ENCODE results near the gene SCAF4.
"Not testable (repeated sequence)": the region's sequence is repeated elsewhere in the genome, so short reads cannot be mapped to it uniquely, and the experiment has no call there.

Gene SCAF4

DNA sequence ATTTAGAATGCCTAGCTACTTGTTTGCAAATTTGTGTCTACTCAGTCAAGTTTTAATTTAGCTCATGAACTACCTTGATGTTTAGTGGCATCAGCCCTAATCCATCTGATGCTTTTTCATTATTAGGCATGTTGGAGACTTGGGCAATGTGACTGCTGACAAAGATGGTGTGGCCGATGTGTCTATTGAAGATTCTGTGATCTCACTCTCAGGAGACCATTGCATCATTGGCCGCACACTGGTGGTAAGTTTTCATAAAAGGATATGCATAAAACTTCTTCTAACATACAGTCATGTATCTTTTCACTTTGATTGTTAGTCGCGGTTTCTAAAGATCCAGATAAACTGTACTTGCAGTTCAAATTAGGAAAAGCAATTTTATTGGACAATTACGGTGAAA, 64.8 kb downstream of the SCAF4 start:
- H3K9ac ChIP-seq (ENCODE audit: low read depth, low read length), result no peak overlapping the region
- H3K4me3 ChIP-seq (ENCODE audit: low read length), result no peak overlapping the region
- H3K36me3 ChIP-seq (ENCODE audit: insufficient read depth, low read length), result peaks cover 68% of the 10 kb centered on the region
- no peaks in the 10 kb centered on the region for H3K9me3 ChIP-seq (replicated peaks; ENCODE audit: low read length)
- H3K4me1 ChIP-seq (ENCODE audit: control insufficient read depth, insufficient read depth, low read length), result peaks cover 17% of the 10 kb centered on the region
- no peaks in the 10 kb centered on the region for H3K27me3 ChIP-seq (ENCODE audit: control insufficient read depth, insufficient read depth, low read length)
- H3K4me2 ChIP-seq (ENCODE audit: low read length), result no peak overlapping the region

DNA sequence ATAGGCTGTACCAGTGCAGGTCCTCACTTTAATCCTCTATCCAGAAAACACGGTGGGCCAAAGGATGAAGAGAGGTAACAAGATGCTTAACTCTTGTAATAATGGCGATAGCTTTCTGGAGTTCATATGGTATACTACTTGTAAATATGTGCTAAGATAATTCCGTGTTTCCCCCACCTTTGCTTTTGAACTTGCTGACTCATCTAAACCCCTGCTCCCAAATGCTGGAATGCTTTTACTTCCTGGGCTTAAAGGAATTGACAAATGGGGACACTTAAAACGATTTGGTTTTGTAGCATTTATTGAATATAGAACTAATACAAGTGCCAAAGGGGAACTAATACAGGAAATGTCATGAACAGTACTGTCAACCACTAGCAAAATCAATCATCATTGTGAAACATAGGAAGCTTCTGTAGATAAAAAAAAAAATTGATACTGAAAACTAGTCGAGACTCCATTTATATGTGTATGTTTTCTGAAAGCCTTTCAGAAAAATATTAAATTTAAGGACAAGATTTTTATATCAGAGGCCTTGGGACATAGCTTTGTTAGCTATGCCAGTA, 65.4 kb downstream of the SCAF4 start:
- H3K36me3 ChIP-seq (ENCODE audit: insufficient read depth, low read length), result peaks cover 62% of the 10 kb centered on the region
- peaks cover 21% of the 10 kb centered on the region for H3K4me1 ChIP-seq (ENCODE audit: control insufficient read depth, insufficient read depth, low read length)
- H3K4me3 ChIP-seq (ENCODE audit: low read length), result no peak overlapping the region

DNA sequence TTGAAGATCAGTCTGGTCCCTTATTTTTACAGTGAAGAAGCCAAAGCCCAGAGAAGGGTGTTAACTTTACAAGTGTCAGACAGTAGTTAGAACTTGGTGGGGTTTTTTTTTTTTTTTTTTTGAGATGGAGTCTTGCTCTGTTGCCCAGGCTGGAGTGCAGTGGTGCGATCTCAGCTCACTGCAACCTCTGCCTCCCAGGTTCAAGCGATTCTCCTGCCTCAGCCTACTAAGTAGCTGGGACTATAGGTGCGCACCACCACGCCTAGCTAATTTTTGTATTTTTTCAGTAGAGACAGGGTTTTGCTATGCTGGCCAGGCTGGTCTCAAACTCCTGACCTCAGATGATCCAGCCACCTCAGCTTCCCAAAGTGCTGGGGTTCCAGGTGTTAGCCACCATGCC, 66.0 kb downstream of the SCAF4 start:
- H3K4me3 ChIP-seq (ENCODE audit: low read length); H3K4me2 ChIP-seq (ENCODE audit: low read length); H3K9me3 ChIP-seq (replicated peaks; ENCODE audit: low read length); H3K9ac ChIP-seq (ENCODE audit: low read depth, low read length); H3K27me3 ChIP-seq (ENCODE audit: control insufficient read depth, insufficient read depth, low read length): not testable (repeated sequence)
- Histone ChIP-seq H3K36me3 (ENCODE audit: insufficient read depth, low read length) (peaks cover 57% of the 10 kb centered on the region), H3K4me1 (ENCODE audit: control insufficient read depth, insufficient read depth, low read length) (peaks cover 28% of the 10 kb centered on the region)

More for the DNA sequence above, 65.4 kb downstream of the SCAF4 start:
- H3K27me3 ChIP-seq (ENCODE audit: control insufficient read depth, insufficient read depth, low read length), result no peaks in the 10 kb centered on the region
- no peak overlapping the region for H3K9ac ChIP-seq (ENCODE audit: low read depth, low read length)
- H3K9me3 ChIP-seq (replicated peaks; ENCODE audit: low read length), result no peaks in the 10 kb centered on the region
- no peak overlapping the region for H3K4me2 ChIP-seq (ENCODE audit: low read length)

DNA sequence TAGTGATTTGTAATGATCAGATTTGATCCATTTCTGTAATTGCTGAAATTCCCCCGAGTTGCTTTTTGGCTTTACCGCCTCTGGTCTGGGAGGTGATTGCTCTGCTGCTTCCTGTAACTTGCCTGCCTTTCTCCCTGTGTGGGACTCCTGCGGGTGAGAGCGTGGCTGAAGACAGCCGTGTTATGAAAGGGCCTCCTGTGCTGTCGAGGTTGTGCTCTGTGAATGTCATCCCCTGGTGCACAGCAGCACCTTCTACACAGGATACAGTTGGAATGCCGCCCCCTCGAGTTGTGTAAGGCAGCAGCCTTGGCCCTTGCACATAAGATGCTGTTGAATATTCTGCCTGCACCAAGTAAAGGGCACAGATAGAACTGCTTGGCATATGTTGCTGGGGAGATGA, 66.5 kb downstream of the SCAF4 start:
- Histone ChIP-seq H3K36me3 (ENCODE audit: insufficient read depth, low read length) (peaks cover 57% of the 10 kb centered on the region), H3K9ac (ENCODE audit: low read depth, low read length) (no peak overlapping the region), H3K4me2 (ENCODE audit: low read length) (no peak overlapping the region), H3K4me3 (ENCODE audit: low read length) (no peak overlapping the region), H3K4me1 (ENCODE audit: control insufficient read depth, insufficient read depth, low read length) (peaks cover 31% of the 10 kb centered on the region), H3K27me3 (ENCODE audit: control insufficient read depth, insufficient read depth, low read length) (no peaks in the 10 kb centered on the region), H3K9me3 (replicated peaks; ENCODE audit: low read length) (no peaks in the 10 kb centered on the region)

DNA sequence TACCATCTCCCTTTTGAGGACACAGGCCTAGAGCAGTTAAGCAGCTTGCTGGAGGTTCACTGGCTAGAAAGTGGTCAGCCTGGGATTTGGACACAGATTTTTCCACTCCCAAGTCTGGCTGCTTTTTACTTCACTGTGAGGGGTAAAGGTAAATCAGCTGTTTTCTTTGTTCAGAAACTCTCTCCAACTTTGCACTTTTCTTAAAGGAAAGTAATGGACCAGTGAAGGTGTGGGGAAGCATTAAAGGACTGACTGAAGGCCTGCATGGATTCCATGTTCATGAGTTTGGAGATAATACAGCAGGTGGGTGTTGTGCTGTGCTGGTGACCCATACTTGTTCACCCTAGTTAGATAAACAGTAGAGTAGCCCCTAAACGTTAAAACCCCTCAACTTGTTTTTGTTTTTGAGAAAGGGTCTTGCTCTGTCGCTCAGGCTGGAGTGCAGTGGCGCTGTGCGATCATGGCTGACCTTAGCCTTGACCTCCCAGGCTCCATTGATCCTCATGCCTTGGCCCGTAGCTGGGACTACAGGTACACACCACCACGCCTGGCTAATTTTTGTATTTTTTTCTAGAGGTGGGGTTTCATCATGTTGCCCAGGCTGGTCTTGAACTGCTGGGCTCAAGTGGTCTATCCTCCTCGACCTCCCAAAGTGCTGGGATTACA, 68.2 kb downstream of the SCAF4 start:
- Histone ChIP-seq H3K9ac (ENCODE audit: low read depth, low read length) (no peak overlapping the region), H3K4me2 (ENCODE audit: low read length) (no peak overlapping the region), H3K4me3 (ENCODE audit: low read length) (no peak overlapping the region), H3K36me3 (ENCODE audit: insufficient read depth, low read length) (peaks cover 45% of the 10 kb centered on the region), H3K27me3 (ENCODE audit: control insufficient read depth, insufficient read depth, low read length) (no peaks in the 10 kb centered on the region), H3K4me1 (ENCODE audit: control insufficient read depth, insufficient read depth, low read length) (peaks cover 25% of the 10 kb centered on the region), H3K9me3 (replicated peaks; ENCODE audit: low read length) (no peaks in the 10 kb centered on the region)

DNA sequence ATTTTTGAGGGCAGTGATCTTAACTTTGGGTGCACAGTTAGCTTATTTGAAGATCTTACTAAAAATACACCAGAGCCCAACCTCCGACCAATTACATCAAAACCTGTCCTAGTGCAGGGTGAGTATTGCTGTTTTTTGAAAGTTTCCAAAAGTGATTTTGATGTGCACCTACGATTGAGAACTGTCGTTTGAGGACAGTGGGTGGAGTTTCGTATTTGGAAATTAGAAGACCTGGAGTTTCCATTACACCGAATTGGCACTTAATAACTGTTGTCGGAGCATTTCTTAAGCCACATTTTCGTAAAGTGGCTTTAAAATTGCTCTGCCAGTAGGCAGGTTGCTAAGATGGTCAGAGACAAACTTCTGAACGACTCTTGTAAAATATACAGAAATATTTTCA, 71.3 kb downstream of the SCAF4 start:
- Histone ChIP-seq H3K9ac (ENCODE audit: low read depth, low read length) (peak overlapping the region; percentile 91), H3K4me3 (ENCODE audit: low read length) (peak overlapping the region; percentile 94), H3K9me3 (replicated peaks; ENCODE audit: low read length) (no peaks in the 10 kb centered on the region), H3K4me2 (ENCODE audit: low read length) (peak overlapping the region; percentile 93), H3K36me3 (ENCODE audit: insufficient read depth, low read length) (peaks cover 18% of the 10 kb centered on the region), H3K4me1 (ENCODE audit: control insufficient read depth, insufficient read depth, low read length) (peaks cover 18% of the 10 kb centered on the region), H3K27me3 (ENCODE audit: control insufficient read depth, insufficient read depth, low read length) (no peaks in the 10 kb centered on the region)

- Histone ChIP-seq H3K4me1 (ENCODE audit: control insufficient read depth, insufficient read depth, low read length) (peaks cover 16% of the 10 kb centered on the region), H3K4me3 (ENCODE audit: low read length) (peak overlapping the region; percentile 94), H3K36me3 (ENCODE audit: insufficient read depth, low read length) (peaks cover 14% of the 10 kb centered on the region), H3K9ac (ENCODE audit: low read depth, low read length) (peak overlapping the region; percentile 91), H3K27me3 (ENCODE audit: control insufficient read depth, insufficient read depth, low read length) (no peaks in the 10 kb centered on the region), H3K4me2 (ENCODE audit: low read length) (peak overlapping the region; percentile 93), H3K9me3 (replicated peaks; ENCODE audit: low read length) (no peaks in the 10 kb centered on the region)
Observed at GRCh38 chr21:31660259-31660565, 71.7 kb downstream of the SCAF4 start.

DNA sequence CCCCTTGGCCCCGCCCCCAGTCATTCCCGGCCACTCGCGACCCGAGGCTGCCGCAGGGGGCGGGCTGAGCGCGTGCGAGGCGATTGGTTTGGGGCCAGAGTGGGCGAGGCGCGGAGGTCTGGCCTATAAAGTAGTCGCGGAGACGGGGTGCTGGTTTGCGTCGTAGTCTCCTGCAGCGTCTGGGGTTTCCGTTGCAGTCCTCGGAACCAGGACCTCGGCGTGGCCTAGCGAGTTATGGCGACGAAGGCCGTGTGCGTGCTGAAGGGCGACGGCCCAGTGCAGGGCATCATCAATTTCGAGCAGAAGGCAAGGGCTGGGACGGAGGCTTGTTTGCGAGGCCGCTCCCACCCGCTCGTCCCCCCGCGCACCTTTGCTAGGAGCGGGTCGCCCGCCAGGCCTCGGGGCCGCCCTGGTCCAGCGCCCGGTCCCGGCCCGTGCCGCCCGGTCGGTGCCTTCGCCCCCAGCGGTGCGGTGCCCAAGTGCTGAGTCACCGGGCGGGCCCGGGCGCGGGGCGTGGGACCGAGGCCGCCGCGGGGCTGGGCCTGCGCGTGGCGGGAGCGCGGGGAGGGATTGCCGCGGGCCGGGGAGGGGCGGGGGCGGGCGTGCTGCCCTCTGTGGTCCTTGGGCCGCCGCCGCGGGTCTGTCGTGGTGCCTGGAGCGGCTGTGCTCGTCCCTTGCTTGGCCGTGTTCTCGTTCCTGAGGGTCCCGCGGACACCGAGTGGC, 72.2 kb downstream of the SCAF4 start, which contains the start of gene SOD1:
Gene SOD1, plus strand, starts transcription at position 158 of the 723 bp plus-strand sequence. Its CDS starts 77 bp downstream, at position 235.
- H3K27me3 ChIP-seq (ENCODE audit: control insufficient read depth, insufficient read depth, low read length), result no peaks in the 10 kb centered on the region
- peak within 1 kb of the TSS; percentile 93 for H3K4me2 ChIP-seq (ENCODE audit: low read length)
- H3K4me3 ChIP-seq (ENCODE audit: low read length), result peak within 1 kb of the TSS; percentile 94
- peak within 1 kb of the TSS; percentile 91 for H3K9ac ChIP-seq (ENCODE audit: low read depth, low read length)
- no peaks in the 10 kb centered on the region for H3K9me3 ChIP-seq (replicated peaks; ENCODE audit: low read length)
- H3K36me3 ChIP-seq (ENCODE audit: insufficient read depth, low read length), result peaks cover 13% of the 10 kb centered on the region
- H3K4me1 ChIP-seq (ENCODE audit: control insufficient read depth, insufficient read depth, low read length), result peaks cover 14% of the 10 kb centered on the region

DNA sequence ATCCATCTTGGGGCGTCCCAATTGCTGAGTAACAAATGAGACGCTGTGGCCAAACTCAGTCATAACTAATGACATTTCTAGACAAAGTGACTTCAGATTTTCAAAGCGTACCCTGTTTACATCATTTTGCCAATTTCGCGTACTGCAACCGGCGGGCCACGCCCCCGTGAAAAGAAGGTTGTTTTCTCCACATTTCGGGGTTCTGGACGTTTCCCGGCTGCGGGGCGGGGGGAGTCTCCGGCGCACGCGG, 72.7 kb downstream of the SCAF4 start:
- Histone ChIP-seq H3K27me3 (ENCODE audit: control insufficient read depth, insufficient read depth, low read length) (no peaks in the 10 kb centered on the region), H3K9ac (ENCODE audit: low read depth, low read length) (peak overlapping the region; percentile 91), H3K4me3 (ENCODE audit: low read length) (peak overlapping the region; percentile 94), H3K4me2 (ENCODE audit: low read length) (peak overlapping the region; percentile 93), H3K4me1 (ENCODE audit: control insufficient read depth, insufficient read depth, low read length) (peaks cover 14% of the 10 kb centered on the region), H3K36me3 (ENCODE audit: insufficient read depth, low read length) (peaks cover 10% of the 10 kb centered on the region), H3K9me3 (replicated peaks; ENCODE audit: low read length) (no peaks in the 10 kb centered on the region)

DNA sequence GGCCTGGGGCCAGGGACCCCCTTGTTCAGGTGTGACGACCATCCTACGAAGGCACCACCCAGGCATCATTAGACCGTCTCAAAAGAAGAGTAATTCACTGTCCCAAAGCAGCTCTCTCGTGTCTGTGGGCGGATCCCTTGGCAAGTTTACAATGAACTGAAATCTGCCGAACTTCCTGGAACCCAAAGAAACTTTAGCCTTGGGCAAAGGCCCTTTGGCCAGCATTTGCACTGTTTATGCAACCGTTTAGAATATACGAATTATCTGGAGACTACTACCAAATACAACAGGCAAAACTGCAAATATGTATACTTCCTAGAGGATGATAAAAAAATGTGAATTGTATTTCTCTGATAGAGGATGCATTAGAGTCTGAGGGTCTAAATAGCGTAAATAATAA, 73.9 kb downstream of the SCAF4 start:
- Histone ChIP-seq H3K9me3 (replicated peaks; ENCODE audit: low read length) (no peaks in the 10 kb centered on the region), H3K4me2 (ENCODE audit: low read length) (no peak overlapping the region), H3K4me3 (ENCODE audit: low read length) (no peak overlapping the region), H3K36me3 (ENCODE audit: insufficient read depth, low read length) (no peaks in the 10 kb centered on the region), H3K27me3 (ENCODE audit: control insufficient read depth, insufficient read depth, low read length) (no peaks in the 10 kb centered on the region), H3K9ac (ENCODE audit: low read depth, low read length) (no peak overlapping the region), H3K4me1 (ENCODE audit: control insufficient read depth, insufficient read depth, low read length) (peaks cover 14% of the 10 kb centered on the region)

DNA sequence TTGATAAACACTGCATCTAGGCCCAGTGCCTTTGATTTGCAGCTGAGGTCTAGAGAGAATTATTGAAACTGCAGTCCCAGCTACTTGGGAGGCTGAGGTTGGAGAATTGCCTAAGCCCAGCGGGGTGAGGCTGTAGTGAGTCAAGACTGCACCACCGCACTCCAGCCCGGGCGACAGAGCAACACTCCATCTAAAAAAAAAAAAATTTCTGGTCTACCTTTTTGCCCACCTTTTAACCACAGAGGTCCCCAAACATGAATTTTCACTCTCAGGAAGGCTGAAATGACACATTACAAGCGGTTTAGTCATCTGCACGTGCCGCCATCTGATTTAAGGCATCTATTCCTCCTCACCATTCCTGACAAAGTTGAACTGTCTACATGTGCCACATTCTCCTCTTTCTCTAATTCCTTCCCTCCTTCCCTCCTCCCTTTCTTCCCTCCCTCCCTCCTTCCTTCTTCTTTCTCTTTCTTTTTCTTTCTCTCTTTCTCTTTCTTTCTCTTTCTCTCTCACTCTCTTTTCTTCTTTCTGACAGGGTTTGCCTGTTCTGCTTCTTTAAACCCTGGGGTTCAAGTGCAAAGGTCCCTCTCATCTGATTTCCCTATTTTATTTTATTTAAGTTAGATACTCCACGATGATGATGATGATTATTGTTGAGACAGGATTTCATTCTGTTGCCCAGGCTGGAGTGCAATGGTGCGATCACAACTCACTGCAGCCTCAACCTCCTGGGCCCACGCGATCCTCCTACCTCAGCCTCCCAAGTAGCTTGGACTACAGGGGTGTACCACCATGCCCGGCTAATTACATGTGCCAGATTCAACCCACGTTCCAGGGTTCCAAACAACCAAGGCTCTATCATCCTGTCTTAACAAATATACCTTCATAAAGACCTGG, 75.5 kb downstream of the SCAF4 start:
- no peaks in the 10 kb centered on the region for H3K9me3 ChIP-seq (replicated peaks; ENCODE audit: low read length)
- H3K4me3 ChIP-seq (ENCODE audit: low read length), result no peak overlapping the region
- no peak overlapping the region for H3K4me2 ChIP-seq (ENCODE audit: low read length)
- no peaks in the 10 kb centered on the region for H3K36me3 ChIP-seq (ENCODE audit: insufficient read depth, low read length)
- H3K4me1 ChIP-seq (ENCODE audit: control insufficient read depth, insufficient read depth, low read length), result peaks cover 9% of the 10 kb centered on the region
- H3K9ac ChIP-seq (ENCODE audit: low read depth, low read length), result no peak overlapping the region
- no peaks in the 10 kb centered on the region for H3K27me3 ChIP-seq (ENCODE audit: control insufficient read depth, insufficient read depth, low read length)

Data from skeletal muscle satellite cell (primary cell).